Mononuclear cell (primary cell): ENCODE measurements around the gene FRMD4A. TPM values are rescaled to one million over a fixed set of nuclear protein-coding genes. Genes with fewer than 3 reads are reported as not detected.

ENCODE experiments used
- H3K27me3 ChIP-seq: 2 replicates; pipeline ENCODE4 v1.6.0; 2011; ENCODE audit warnings: low read length, control low read depth; ENCODE audit not compliant: insufficient read depth
- H3K4me1 ChIP-seq: 2 replicates; pipeline ENCODE4 v1.5.1; 2011; ENCODE audit warnings: mild to moderate bottlenecking, low read length, control low read depth; ENCODE audit not compliant: insufficient read depth
- H3K4me3 ChIP-seq: 2 replicates; pipeline ENCODE4 v1.5.1; 2011; ENCODE audit warnings: mild to moderate bottlenecking, low read length, moderate library complexity
- H3K9me3 ChIP-seq: 2 replicates; pipeline ENCODE4 v1.5.1; 2011; ENCODE audit warnings: low read depth, mild to moderate bottlenecking, control low read depth, low read length
- total RNA-seq: library from RNA; depleted of rRNA; stranded (reverse); fragments of >200 nt; gene quantifications from one replicate; pipeline ENCODE4 v1.2.3, GENCODE V29; 2012

The FRMD4A gene
- total RNA-seq, 1 donor, result 0.63 TPM

GRCh38 chr10:14184841-14185315 is 145.8 kb downstream of the FRMD4A start:
- Histone ChIP-seq H3K27me3 (peaks cover 36% of the 10 kb centered on the region), H3K4me1 (peaks cover 25% of the 10 kb centered on the region), H3K4me3 (no peak overlapping the region)

GRCh38 chr10:14182781-14183180 is 147.9 kb downstream of the FRMD4A start:
- Histone ChIP-seq H3K27me3 (peaks cover 41% of the 10 kb centered on the region), H3K9me3 (no peaks in the 10 kb centered on the region), H3K4me3 (no peak overlapping the region), H3K4me1 (peaks cover 29% of the 10 kb centered on the region)

More at GRCh38 chr10:14184841-14185315, 145.8 kb downstream of the FRMD4A start:
- H3K9me3 ChIP-seq, result no peaks in the 10 kb centered on the region

GRCh38 chr10:14181567-14181936 is 149.2 kb downstream of the FRMD4A start:
- H3K4me3 ChIP-seq, result no peak overlapping the region
- peaks cover 29% of the 10 kb centered on the region for H3K4me1 ChIP-seq
- H3K27me3 ChIP-seq, result peaks cover 50% of the 10 kb centered on the region
- no peaks in the 10 kb centered on the region for H3K9me3 ChIP-seq

GRCh38 chr10:14180911-14181566 is 149.7 kb downstream of the FRMD4A start:
- H3K4me3 ChIP-seq, result no peak overlapping the region
- peaks cover 51% of the 10 kb centered on the region for H3K27me3 ChIP-seq
- peaks cover 24% of the 10 kb centered on the region for H3K4me1 ChIP-seq
- no peaks in the 10 kb centered on the region for H3K9me3 ChIP-seq

- H3K27me3 ChIP-seq, result peaks cover 69% of the 10 kb centered on the region
Observed at GRCh38 chr10:14179251-14179650, 151.5 kb downstream of the FRMD4A start.

GRCh38 chr10:14173706-14174594 is 156.8 kb downstream of the FRMD4A start:
- Histone ChIP-seq H3K4me1 (peaks cover 6% of the 10 kb centered on the region), H3K4me3 (peak overlapping the region; percentile 12), H3K27me3 (peaks cover 63% of the 10 kb centered on the region), H3K9me3 (no peaks in the 10 kb centered on the region)

More at GRCh38 chr10:14179251-14179650, 151.5 kb downstream of the FRMD4A start:
- Histone ChIP-seq H3K4me3 (no peak overlapping the region), H3K4me1 (peaks cover 8% of the 10 kb centered on the region), H3K9me3 (no peaks in the 10 kb centered on the region)

GRCh38 chr10:14173391-14173705 is 157.4 kb downstream of the FRMD4A start:
- Histone ChIP-seq H3K27me3 (peaks cover 61% of the 10 kb centered on the region), H3K4me1 (peaks cover 6% of the 10 kb centered on the region), H3K4me3 (peak overlapping the region; percentile 12), H3K9me3 (no peaks in the 10 kb centered on the region)

- no peaks in the 10 kb centered on the region for H3K9me3 ChIP-seq
- H3K27me3 ChIP-seq, result peaks cover 55% of the 10 kb centered on the region
- H3K4me1 ChIP-seq, result peaks cover 6% of the 10 kb centered on the region
- no peak overlapping the region for H3K4me3 ChIP-seq
Observed at GRCh38 chr10:14172336-14172950, 158.3 kb downstream of the FRMD4A start.

- Histone ChIP-seq H3K9me3 (no peaks in the 10 kb centered on the region), H3K27me3 (peaks cover 55% of the 10 kb centered on the region), H3K4me3 (no peak overlapping the region), H3K4me1 (peaks cover 6% of the 10 kb centered on the region)
Observed at GRCh38 chr10:14171336-14171735, 159.4 kb downstream of the FRMD4A start.

GRCh38 chr10:14163377-14164086 is 167.2 kb downstream of the FRMD4A start:
- no peaks in the 10 kb centered on the region for H3K9me3 ChIP-seq
- peaks cover 26% of the 10 kb centered on the region for H3K27me3 ChIP-seq
- no peaks in the 10 kb centered on the region for H3K4me1 ChIP-seq
- H3K4me3 ChIP-seq, result no peak overlapping the region

- no peaks in the 10 kb centered on the region for H3K9me3 ChIP-seq
- H3K4me1 ChIP-seq, result no peaks in the 10 kb centered on the region
- H3K27me3 ChIP-seq, result peaks cover 26% of the 10 kb centered on the region
- no peak overlapping the region for H3K4me3 ChIP-seq
Observed at GRCh38 chr10:14162629-14163344, 167.9 kb downstream of the FRMD4A start.

- Histone ChIP-seq H3K27me3 (peaks cover 26% of the 10 kb centered on the region), H3K4me1 (no peaks in the 10 kb centered on the region), H3K4me3 (no peak overlapping the region), H3K9me3 (no peaks in the 10 kb centered on the region)
Observed at GRCh38 chr10:14162061-14162460, 168.7 kb downstream of the FRMD4A start.

- Histone ChIP-seq H3K27me3 (peaks cover 20% of the 10 kb centered on the region), H3K9me3 (no peaks in the 10 kb centered on the region), H3K4me1 (no peaks in the 10 kb centered on the region), H3K4me3 (no peak overlapping the region)
Observed at GRCh38 chr10:14160299-14160698, 170.4 kb downstream of the FRMD4A start.

- Histone ChIP-seq H3K4me3 (no peak overlapping the region), H3K27me3 (peaks cover 12% of the 10 kb centered on the region), H3K4me1 (no peaks in the 10 kb centered on the region), H3K9me3 (no peaks in the 10 kb centered on the region)
Observed at GRCh38 chr10:14158575-14158974, 172.1 kb downstream of the FRMD4A start.
